Kidney glomerular epithelial cell (primary cell): Measurements from ENCODE around the gene CHD6.

Source experiments
- DNase-seq: peaks from one replicate; lab custom pipeline; 2025; lab: John Stamatoyannopoulos, UW

The CHD6 gene

DNA sequence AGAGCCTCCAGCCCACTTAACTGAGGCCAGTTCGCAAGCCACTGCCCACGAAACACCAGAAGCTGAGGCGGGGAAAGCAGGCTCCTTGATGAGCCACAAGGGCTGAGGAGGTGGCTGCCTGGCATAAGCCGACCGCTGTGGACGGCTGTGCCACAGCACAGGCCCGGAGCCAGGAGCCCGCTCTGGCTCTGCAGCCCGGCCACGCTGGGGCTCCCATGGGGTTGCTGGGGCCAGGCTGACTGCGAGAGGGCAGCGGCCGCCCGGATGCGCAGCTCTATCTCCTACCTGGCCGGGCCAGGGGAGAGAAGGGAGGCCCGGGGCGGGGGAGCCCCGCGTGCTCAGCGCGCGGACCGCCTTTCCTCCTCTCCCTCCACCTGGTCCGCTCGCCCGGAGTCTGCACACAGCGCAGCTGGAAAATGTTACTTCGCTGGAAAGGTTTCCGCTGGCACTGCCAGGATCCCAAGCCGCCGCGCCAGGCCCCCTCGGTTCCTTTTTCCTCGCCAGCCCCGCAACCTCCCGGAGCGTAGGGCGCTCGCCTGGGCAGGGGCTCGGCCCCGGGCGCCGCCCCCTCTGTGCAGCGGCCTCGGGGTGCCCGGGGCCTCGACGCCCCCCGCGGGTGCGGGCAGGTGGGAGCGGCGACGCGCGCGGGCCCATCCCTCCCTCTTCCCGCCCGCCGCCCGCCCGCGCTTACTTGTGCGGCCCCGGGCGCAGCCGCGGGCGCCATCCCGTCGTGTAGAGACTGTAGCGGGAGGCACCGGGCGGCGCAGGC lies 252.2 kb downstream of the CHD6 start:
- DNase-seq, result no peak

DNA sequence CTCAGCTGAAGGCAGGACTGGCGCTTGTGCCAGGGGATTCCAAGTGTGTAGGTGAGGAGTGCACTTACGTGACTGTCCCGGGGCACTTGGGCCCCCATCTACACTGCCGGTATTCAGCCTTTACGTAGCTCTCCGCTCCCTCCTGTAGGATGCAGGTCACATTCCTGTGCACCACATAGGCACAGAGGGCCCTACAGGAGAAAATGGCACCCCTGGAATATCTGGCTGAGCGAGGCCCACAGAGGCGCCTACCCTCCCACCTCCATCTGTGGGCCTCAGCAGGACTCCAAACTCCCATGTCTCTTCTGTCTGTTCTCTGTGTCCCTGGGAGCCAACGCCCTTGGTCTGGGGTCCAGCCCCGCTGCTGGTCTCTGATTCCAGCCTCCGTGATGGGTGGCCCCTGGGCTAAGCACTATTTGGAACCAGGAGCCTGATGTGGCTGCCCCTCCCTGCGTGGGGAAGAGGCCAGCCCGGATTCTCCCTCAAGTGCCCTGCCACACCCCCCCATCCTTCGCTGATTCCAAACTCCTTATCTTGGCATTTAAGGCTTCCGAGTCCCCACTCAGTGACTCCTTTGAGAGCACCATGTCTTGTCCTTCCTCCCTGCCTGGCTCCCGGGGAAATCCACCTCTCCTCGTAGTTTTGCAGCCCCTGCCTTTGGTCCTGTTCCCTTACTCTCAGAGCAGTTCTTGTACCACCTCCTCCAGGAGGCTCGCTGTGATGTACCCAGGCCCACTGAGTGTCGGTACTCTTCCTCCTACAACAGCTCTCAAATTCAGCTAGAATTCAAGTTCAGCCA lies 253.0 kb downstream of the CHD6 start:
- no peak for DNase-seq

- DNase-seq, result no peak
These were observed 253.8 kb downstream of the CHD6 start for GRCh38 chr20:41364236-41364855.

- DNase-seq, result no peak
These were observed 254.6 kb downstream of the CHD6 start for GRCh38 chr20:41363601-41364000.

- DNase-seq, result no peak
These were observed 255.4 kb downstream of the CHD6 start for GRCh38 chr20:41362748-41363140.

- no peak for DNase-seq
These were observed 256.1 kb downstream of the CHD6 start for GRCh38 chr20:41361757-41362747.

- no peak for DNase-seq
These were observed 257.1 kb downstream of the CHD6 start for GRCh38 chr20:41360831-41361756.

DNA sequence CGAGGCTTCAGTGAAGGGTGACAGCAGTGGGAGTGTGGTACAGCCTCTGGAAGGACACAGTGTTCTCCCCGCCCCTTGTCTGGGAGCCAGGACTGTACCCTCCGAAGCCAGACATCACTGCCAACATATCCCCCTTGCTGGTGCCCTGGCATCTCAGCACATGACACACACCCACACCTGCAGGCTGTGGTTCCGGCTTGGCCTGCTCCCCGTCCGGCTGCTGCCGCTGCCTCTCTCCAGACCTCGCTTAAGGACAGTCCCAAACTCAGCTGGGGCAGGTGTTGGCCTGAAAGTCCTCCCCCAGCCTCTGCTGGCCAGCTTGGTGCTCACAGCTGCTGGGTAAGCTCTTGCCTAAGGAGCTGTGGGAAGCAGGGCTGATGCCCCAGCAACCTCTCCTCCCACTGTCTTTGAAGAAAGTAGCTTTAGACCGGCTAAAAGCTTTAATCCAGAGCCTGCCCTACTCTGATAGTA lies 258.6 kb downstream of the CHD6 start:
- no peak for DNase-seq

DNA sequence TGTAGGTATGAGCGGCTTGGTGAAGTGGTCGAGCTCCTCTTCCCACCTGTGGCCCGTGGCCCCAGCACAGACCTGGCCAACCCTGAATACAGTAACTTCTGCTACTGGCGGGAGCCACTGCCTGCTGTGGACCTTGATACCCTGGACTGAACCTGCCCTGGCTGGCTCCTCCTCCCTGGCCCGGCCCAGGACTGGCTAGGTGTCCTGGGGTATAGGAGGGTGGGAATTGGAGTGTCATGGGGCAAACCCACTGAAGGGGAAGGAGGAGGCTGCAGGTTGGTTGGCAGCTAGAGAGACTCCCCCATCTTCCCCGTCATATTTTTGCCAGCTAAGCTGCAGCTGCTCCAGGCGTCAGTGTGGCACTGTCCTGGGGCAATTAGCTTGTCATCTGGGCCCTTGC lies 259.5 kb downstream of the CHD6 start:
- no peak for DNase-seq

GRCh38 chr20:41358230-41358629 lies 259.9 kb downstream of the CHD6 start:
- DNase-seq, result no peak

DNA sequence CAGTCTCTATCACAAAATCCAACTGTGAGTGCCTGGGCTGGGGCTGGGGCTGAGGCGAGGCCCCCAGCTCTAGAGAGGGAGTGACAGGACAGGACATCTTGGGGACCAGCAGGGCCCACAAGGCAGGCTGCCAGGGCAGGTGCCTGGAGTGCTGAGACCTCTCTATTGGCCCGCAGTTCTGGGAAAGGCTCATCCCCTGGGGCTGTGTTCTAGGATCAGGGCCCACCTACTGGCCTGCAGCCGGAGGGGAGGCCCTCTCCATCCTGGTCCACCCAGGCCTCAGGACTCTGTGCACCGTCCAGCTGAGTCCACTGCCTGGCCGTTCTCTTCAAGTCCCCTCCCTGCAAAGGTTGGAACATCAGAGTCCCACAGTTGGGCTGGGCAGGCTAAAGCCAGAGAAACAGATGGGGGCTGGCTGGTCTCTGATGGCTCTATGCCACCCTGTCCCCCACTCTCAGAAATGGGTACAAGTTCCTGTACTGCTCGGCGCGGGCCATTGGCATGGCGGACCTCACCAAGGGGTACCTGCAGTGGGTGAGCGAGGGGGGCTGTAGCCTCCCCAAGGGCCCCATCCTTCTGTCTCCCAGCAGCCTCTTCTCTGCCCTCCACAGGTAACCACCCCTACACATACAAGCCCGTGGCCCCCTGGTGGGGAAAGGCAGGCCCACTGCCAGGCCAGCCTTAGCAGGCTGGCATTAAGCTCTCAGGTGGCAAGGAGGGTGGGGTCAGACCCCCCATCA lies 260.6 kb downstream of the CHD6 start:
- DNase-seq, result no peak

DNA sequence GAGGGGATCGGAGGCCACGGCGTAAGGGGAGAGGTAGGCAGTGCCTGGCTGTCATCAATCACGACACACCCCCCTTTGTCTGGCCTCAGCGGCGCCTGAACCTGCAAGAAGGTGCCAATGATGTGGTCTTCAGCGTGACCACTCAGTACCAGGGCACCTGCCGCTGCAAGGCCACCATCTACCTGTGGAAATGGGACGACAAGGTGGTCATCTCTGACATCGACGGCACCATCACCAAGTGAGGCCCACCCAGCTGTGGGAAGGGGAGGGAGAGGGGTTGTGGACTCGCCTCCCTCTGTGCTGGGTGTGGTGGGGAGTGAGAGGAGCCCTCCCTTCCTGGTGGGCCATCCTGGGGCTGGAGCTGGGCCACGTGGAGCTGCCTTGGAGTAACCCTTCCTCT lies 261.2 kb downstream of the CHD6 start:
- DNase-seq, result no peak

DNA sequence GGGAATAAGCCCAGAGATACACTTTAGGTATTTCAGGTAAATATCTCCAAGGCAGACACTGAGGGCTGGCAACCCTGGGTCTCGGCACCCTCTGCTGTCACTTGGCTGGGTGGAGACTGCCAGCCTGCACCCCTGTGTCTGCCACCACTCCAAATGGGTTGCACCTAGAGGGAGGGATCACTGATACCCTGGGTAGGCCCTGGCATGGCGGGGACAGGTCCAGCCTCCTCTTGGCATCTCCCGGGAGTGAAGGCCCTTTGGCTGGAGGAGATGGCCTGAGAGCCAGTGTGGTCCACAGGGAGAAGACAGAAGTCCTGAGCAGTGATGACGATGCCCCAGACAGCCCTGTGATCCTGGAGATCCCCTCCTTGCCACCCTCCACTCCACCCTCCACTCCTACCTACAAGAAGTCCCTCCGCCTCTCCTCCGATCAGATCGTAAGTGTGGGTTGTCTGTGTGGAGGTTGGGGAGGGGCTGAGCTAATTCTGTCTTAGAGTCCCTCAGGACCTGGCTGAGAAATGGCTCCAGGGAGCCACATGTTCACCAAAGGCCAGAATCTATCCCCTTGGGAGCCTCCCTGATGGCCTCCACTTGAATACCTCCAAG lies 262.5 kb downstream of the CHD6 start:
- DNase-seq, result no peak

- DNase-seq, result no peak
These were observed 263.0 kb downstream of the CHD6 start for GRCh38 chr20:41355192-41355591.

GRCh38 chr20:41353530-41353929 lies 264.6 kb downstream of the CHD6 start:
- no peak for DNase-seq

DNA sequence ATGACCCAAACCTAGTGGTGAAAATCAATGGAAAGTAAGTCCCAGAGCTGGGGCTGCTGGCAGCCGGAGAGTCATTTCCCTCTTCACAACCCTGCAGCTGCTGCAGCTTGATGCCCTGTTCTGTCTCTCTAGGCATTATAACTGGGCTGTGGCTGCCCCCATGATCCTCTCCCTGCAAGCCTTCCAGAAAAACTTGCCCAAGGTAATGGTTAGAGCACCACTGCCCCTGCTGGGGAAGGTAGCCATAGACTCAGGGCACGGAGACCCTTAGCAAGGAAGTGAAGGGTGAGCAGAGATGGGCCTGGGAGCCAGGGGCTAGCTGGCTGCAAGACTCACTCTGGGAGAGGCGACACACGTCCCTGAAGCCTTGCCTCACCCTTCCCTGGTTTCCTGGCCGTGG lies 265.5 kb downstream of the CHD6 start:
- DNase-seq, result no peak

DNA sequence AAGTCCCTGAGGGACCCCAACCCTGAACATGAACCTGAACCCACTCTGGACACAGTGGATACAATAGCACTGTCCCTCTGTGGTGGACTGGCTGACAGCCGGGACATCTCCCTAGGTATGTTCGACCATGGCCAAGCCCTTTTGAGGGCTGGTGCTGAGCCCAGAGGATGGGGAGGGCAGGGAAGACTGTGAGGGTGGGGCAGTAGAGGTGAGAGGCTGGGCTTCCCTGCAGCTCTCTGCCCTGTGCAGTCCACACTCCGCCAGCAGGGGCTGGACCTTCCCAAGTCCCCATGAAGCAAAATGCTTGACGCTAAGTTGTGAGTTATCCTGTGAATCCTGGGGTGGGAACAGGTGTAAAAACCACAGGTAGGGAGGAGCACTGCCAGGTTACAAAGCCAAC lies 266.1 kb downstream of the CHD6 start:
- no peak for DNase-seq
